ENCODE measurements around the gene PPM1H.
"Not testable (repeated sequence)": the region's sequence is repeated elsewhere in the genome, so short reads cannot be mapped to it uniquely, and the experiment has no call there.

Gene PPM1H

DNA sequence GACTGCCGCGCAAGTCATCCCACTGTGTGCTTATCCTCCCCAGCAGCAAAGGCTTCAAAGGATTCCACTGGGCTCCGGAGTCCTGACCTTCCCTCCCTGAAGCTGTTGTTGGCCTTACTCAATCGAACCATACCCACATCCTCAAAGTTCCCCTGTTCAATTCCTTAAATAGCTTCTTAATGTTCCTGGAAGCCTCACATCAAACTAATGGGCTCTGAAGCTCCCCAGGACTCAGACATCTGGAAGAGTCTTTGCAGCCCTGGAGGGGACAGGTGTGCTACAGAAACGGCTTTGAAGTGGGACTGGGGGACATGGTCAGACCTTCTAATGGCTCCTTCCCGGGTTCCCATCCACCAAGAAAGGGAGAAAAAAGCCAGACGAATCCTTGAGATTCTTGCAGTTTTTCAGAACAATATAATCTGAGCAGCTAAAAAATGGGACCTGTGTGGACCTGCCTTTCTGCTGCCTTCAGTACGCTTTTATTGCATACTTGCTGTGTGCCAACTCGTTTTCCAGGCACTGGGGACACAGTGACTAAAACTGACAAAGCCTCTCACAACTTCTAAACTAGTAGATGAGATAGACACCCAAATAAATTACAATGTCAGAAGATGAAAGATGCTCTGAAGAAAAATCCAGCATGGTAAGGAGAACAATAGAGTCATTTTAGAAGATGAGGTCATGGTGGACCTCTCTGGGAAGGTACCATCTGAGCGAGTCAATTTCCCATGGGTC lies 263.8 kb downstream of the PPM1H start:
- no peak for DNase-seq (ENCODE audit: low spot score)
- no peak for TF ChIP-seq CTCF (IDR thresholded peaks at IDR 0.05; ENCODE audit: extremely low read depth, missing control alignments)

GRCh38 chr12:62668782-62669181 lies 266.2 kb downstream of the PPM1H start:
- no peak for DNase-seq (ENCODE audit: low spot score)
- no peak for TF ChIP-seq CTCF (IDR thresholded peaks at IDR 0.05; ENCODE audit: extremely low read depth, missing control alignments)

- DNase-seq (ENCODE audit: low spot score): not testable (repeated sequence)
Measured at GRCh38 chr12:62664951-62665350, 270.0 kb downstream of the PPM1H start.

DNA sequence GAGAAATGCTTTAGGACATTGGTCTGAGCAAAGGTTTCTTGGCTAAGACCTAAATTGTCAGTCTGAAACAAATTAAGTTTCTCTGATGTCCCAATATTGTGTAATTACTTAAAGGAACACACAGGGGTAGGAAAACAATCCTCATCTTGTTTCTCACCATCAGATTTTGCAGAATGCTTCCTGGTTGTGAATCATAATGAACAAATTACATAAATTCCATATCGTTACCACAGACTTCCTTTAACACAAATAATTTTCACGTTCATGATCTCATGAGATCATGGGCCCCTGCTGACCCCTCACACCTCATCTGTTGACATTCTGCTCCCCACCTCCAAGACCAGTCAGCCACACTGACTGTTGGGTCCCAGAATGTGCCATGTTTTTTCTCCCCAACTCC lies 274.2 kb downstream of the PPM1H start:
- no peak for DNase-seq (ENCODE audit: low spot score)
- no peak for TF ChIP-seq CTCF (IDR thresholded peaks at IDR 0.05; ENCODE audit: extremely low read depth, missing control alignments)

- DNase-seq (ENCODE audit: low spot score): no peak
- no peak for TF ChIP-seq CTCF (IDR thresholded peaks at IDR 0.05; ENCODE audit: extremely low read depth, missing control alignments)
Measured at GRCh38 chr12:62659453-62660295, 275.3 kb downstream of the PPM1H start.

GRCh38 chr12:62658910-62659309 lies 276.0 kb downstream of the PPM1H start:
- no peak for TF ChIP-seq CTCF (IDR thresholded peaks at IDR 0.05; ENCODE audit: extremely low read depth, missing control alignments)
- no peak for DNase-seq (ENCODE audit: low spot score)

DNA sequence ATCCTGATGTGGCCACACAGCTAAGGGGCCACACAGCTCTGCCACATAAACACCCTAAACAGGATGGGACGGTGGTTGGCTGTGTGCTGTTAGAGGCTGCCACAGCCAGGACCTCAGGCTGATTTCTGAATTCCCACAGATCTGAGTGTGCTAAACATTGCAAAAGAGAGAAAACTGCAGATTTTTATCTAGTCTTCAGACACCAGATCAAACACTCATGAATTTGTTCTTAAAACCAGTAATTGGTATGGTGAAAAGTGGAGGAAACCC lies 277.7 kb downstream of the PPM1H start:
- no peak for DNase-seq (ENCODE audit: low spot score)
- TF ChIP-seq CTCF (IDR thresholded peaks at IDR 0.05; ENCODE audit: extremely low read depth, missing control alignments): no peak

All from GM20000 (cell line).